H9 (cell line): ENCODE measurements around the gene FRMPD3. TPM values are rescaled to one million over a fixed set of nuclear protein-coding genes. Genes with fewer than 3 reads are reported as not detected.

Experiments
- DNase-seq: peaks from one replicate; pipeline ENCODE4 v3.0.0-alpha.2; 2017
- H2AFZ ChIP-seq: one replicate; pipeline ENCODE4 v1.6.1; 2013; ENCODE audit warnings: mild to moderate bottlenecking, low read length, control low read depth, moderate library complexity
- H2AK5ac ChIP-seq: 2 replicates; pipeline ENCODE4 v1.6.1; 2013; ENCODE audit warnings: low read length, control low read depth, mixed read lengths; ENCODE audit not compliant: insufficient read length
- H2BK120ac ChIP-seq: one replicate; pipeline ENCODE4 v1.6.1; 2013; ENCODE audit warnings: low read depth, mild to moderate bottlenecking, low read length, control low read depth, inconsistent platforms; ENCODE audit not compliant: poor library complexity, severe bottlenecking
- H2BK12ac ChIP-seq: 2 replicates; pipeline ENCODE4 v1.6.1; 2013; ENCODE audit warnings: low read length, control low read depth, mixed read lengths, low read depth; ENCODE audit not compliant: insufficient read length
- H2BK15ac ChIP-seq: 2 replicates; pipeline ENCODE4 v1.6.1; 2013; ENCODE audit warnings: low read depth, low read length, control low read depth
- H2BK20ac ChIP-seq: one replicate; pipeline ENCODE4 v1.6.1; 2013; ENCODE audit warnings: low read depth, mild to moderate bottlenecking, low read length, control low read depth, inconsistent platforms; ENCODE audit not compliant: poor library complexity, severe bottlenecking
- H2BK5ac ChIP-seq: 2 replicates; pipeline ENCODE4 v1.6.1; 2013; ENCODE audit warnings: low read length, control low read depth, mixed read lengths; ENCODE audit not compliant: insufficient read length
- H3K14ac ChIP-seq: 2 replicates; pipeline ENCODE4 v1.6.1; 2013; ENCODE audit warnings: low read length, control low read depth; ENCODE audit not compliant: insufficient read depth
- H3K18ac ChIP-seq: 2 replicates; pipeline ENCODE4 v1.6.1; 2013; ENCODE audit warnings: low read depth, mild to moderate bottlenecking, mixed read lengths, low read length, control low read depth; ENCODE audit not compliant: insufficient read length
- H3K23ac ChIP-seq: 2 replicates; pipeline ENCODE4 v1.6.1; 2013; ENCODE audit warnings: low read length, control low read depth, mixed read lengths, low read depth; ENCODE audit not compliant: insufficient read length
- H3K23me2 ChIP-seq: 2 replicates; pipeline ENCODE4 v1.6.1; 2013; ENCODE audit warnings: low read depth, mild to moderate bottlenecking, mixed read lengths, low read length, control low read depth; ENCODE audit not compliant: insufficient read length, poor library complexity, severe bottlenecking
- H3K27ac ChIP-seq: 2 replicates; pipeline ENCODE4 v1.5.1; 2013; ENCODE audit warnings: low read length, control low read depth, mixed read lengths, low read depth; ENCODE audit not compliant: insufficient read length
- H3K27me3 ChIP-seq: 2 replicates; pipeline ENCODE4 v1.6.1; 2013; ENCODE audit warnings: low read length, control low read depth, inconsistent platforms; ENCODE audit not compliant: insufficient read depth
- H3K4ac ChIP-seq: 2 replicates; pipeline ENCODE4 v1.6.1; 2013; ENCODE audit warnings: low read depth, mild to moderate bottlenecking, control low read depth, inconsistent platforms, low read length, moderate library complexity
- H3K4me1 ChIP-seq: 2 replicates; pipeline ENCODE4 v1.6.1; 2013; ENCODE audit warnings: low read length, control low read depth, inconsistent platforms; ENCODE audit not compliant: insufficient read depth
- H3K4me2 ChIP-seq: 2 replicates; pipeline ENCODE4 v1.6.1; 2013; ENCODE audit warnings: low read length, control low read depth, mixed read lengths; ENCODE audit not compliant: insufficient read length, insufficient read depth
- H3K56ac ChIP-seq: 2 replicates; pipeline ENCODE4 v1.6.1; 2013; ENCODE audit warnings: low read depth, mild to moderate bottlenecking, mixed read lengths, low read length, control low read depth; ENCODE audit not compliant: insufficient read length
- H3K79me1 ChIP-seq: 2 replicates; pipeline ENCODE4 v1.6.1; 2013; ENCODE audit warnings: low read depth, mild to moderate bottlenecking, moderate library complexity, low read length, control low read depth, inconsistent platforms; ENCODE audit not compliant: insufficient read depth, poor library complexity, severe bottlenecking
- H3K79me2 ChIP-seq: 2 replicates; pipeline ENCODE4 v1.6.1; 2013; ENCODE audit warnings: low read length, control low read depth, inconsistent platforms; ENCODE audit not compliant: insufficient read depth
- H3K9ac ChIP-seq: 2 replicates; pipeline ENCODE4 v1.6.1; 2013; ENCODE audit warnings: low read length, control low read depth, mixed read lengths; ENCODE audit not compliant: insufficient read length; ENCODE audit errors: extremely low read depth
- H3K9me3 ChIP-seq: one replicate; pipeline ENCODE4 v1.6.1; 2013; ENCODE audit warnings: low read depth, low read length, inconsistent platforms; ENCODE audit not compliant: control insufficient read depth
- H3T11ph ChIP-seq: one replicate; pipeline ENCODE4 v1.6.1; 2013; ENCODE audit warnings: mild to moderate bottlenecking, low read length, control low read depth, inconsistent platforms
- H4K20me1 ChIP-seq: one replicate; pipeline ENCODE4 v1.6.1; 2013; ENCODE audit not compliant: control insufficient read depth, insufficient read length, insufficient read depth
- H4K5ac ChIP-seq: 2 replicates; pipeline ENCODE4 v1.6.1; 2013; ENCODE audit warnings: low read depth, mild to moderate bottlenecking, mixed read lengths, low read length, control low read depth; ENCODE audit not compliant: insufficient read length
- H4K8ac ChIP-seq: replicated peaks from 2 replicates; pipeline ENCODE4 v1.6.1; 2013; ENCODE audit warnings: low read length, control low read depth, mixed read lengths, low read depth; ENCODE audit not compliant: insufficient read length
- H4K91ac ChIP-seq: 2 replicates; pipeline ENCODE4 v1.6.1; 2013; ENCODE audit warnings: low read depth, mild to moderate bottlenecking, moderate library complexity, mixed read lengths, low read length, control low read depth; ENCODE audit not compliant: insufficient read length
- H3K27ac Mint-ChIP-seq, 3 experiments: 2 replicates in 2 of 3; 3 replicates in 1 of 3; pipeline ENCODE4 v1.8.0; 2020 to 2021; ENCODE audit warnings: mixed read lengths in 3 of 3, mild to moderate bottlenecking in 1 of 3, moderate library complexity in 1 of 3
- H3K27me3 Mint-ChIP-seq: 2 replicates; pipeline ENCODE4 v1.8.0; 2021; ENCODE audit warnings: low read depth, mild to moderate bottlenecking, moderate library complexity, mixed read lengths
- H3K36me3 Mint-ChIP-seq, 3 experiments: 2 replicates in 2 of 3; 3 replicates in 1 of 3; pipeline ENCODE4 v1.8.0; 2020 to 2021; ENCODE audit warnings: low read depth in 3 of 3, mixed read lengths in 3 of 3; ENCODE audit not compliant: insufficient read depth in 1 of 3
- H3K4me1 Mint-ChIP-seq, 2 experiments: 2 replicates each; pipeline ENCODE4 v1.8.0; 2020; ENCODE audit warnings: mixed read lengths in 2 of 2
- H3K4me3 Mint-ChIP-seq, 2 experiments: 2 replicates in 1 of 2; 3 replicates in 1 of 2; pipeline ENCODE4 v1.8.0; 2020 to 2021; ENCODE audit warnings: mild to moderate bottlenecking in 2 of 2, mixed read lengths in 2 of 2, moderate library complexity in 1 of 2
- H3K9me3 Mint-ChIP-seq, 2 experiments: 2 replicates in 1 of 2; 3 replicates in 1 of 2; pipeline ENCODE4 v1.8.0; 2020; ENCODE audit warnings: mild to moderate bottlenecking in 2 of 2, mixed read lengths in 2 of 2, moderate library complexity in 1 of 2
- WGBS: extraction: QIAGEN DNeasy Blood & Tissue Kit; methylation state at CpG from one replicate; pipeline ENCODE4 v1.1.7; 2013; ENCODE audit warnings: missing lambda C conversion rate, low lambda C conversion rate, mixed read lengths; ENCODE audit not compliant: insufficient read length; ENCODE audit errors: extremely low coverage; 5-methylcytosine and 5-hydroxymethylcytosine counted together
- total RNA-seq: library from RNA; stranded (reverse); gene quantifications from 2 replicates; pipeline ENCODE4 v1.2.1, GENCODE V29; 2021
- TF ChIP-seq, protein P1 (sequence below): fragments of 200-600 bp; sonication (generic); conservative IDR thresholded peaks from 3 replicates; pipeline ENCODE4 v1.8.0; 2021; ENCODE audit warnings: antibody characterized with exemption, mild to moderate bottlenecking

The FRMPD3 gene
- total RNA-seq, 1 experiment from 2014 or later: 0.26 TPM

- Mint-ChIP-seq H3K9me3 (peaks cover 0 to 48% of the 10 kb centered on the region in 2 experiments; a peak in 2 of 5 replicates), H3K27ac (no peak overlapping the region), H3K4me3 (no peak overlapping the region), H3K36me3 (no peaks in the 10 kb centered on the region; a peak in 1 of 7 replicates), H3K4me1 (peaks cover under 1 to 3% of the 10 kb centered on the region in 2 experiments; a peak in 3 of 4 replicates), H3K27me3 (peaks cover 8% of the 10 kb centered on the region)
- no peak overlapping the region; the same call in 1 of the 2 replicates for H3K14ac ChIP-seq
- TF ChIP-seq, protein P1, sequence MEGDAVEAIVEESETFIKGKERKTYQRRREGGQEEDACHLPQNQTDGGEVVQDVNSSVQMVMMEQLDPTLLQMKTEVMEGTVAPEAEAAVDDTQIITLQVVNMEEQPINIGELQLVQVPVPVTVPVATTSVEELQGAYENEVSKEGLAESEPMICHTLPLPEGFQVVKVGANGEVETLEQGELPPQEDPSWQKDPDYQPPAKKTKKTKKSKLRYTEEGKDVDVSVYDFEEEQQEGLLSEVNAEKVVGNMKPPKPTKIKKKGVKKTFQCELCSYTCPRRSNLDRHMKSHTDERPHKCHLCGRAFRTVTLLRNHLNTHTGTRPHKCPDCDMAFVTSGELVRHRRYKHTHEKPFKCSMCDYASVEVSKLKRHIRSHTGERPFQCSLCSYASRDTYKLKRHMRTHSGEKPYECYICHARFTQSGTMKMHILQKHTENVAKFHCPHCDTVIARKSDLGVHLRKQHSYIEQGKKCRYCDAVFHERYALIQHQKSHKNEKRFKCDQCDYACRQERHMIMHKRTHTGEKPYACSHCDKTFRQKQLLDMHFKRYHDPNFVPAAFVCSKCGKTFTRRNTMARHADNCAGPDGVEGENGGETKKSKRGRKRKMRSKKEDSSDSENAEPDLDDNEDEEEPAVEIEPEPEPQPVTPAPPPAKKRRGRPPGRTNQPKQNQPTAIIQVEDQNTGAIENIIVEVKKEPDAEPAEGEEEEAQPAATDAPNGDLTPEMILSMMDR: no peak
- H3K23ac ChIP-seq: no peak overlapping the region
- no peak overlapping the region for H4K8ac ChIP-seq
- no peak overlapping the region for H3T11ph ChIP-seq
- H2BK120ac ChIP-seq: no peak overlapping the region
- no peak overlapping the region for H2BK12ac ChIP-seq
- no peak overlapping the region for H3K9ac ChIP-seq
- H2AFZ ChIP-seq: no peak overlapping the region
- H3K18ac ChIP-seq: no peak overlapping the region
- no peak overlapping the region for H4K91ac ChIP-seq
- no peak overlapping the region for H3K4ac ChIP-seq
- no peak overlapping the region for H2BK15ac ChIP-seq
- H2AK5ac ChIP-seq: no peak overlapping the region
- no CpG with 5 or more reads among the region's 3 CpGs for WGBS
- no peak overlapping the region for H3K56ac ChIP-seq
- no peaks in the 10 kb centered on the region for H3K23me2 ChIP-seq
- H3K9me3 ChIP-seq: no peaks in the 10 kb centered on the region
- DNase-seq: no peak
- H2BK5ac ChIP-seq: no peak overlapping the region
- H3K79me1 ChIP-seq: no peaks in the 10 kb centered on the region
- H3K4me2 ChIP-seq: no peak overlapping the region
- H2BK20ac ChIP-seq: no peak overlapping the region
- no peaks in the 10 kb centered on the region for H3K79me2 ChIP-seq
- no peak overlapping the region for H4K5ac ChIP-seq
- no peaks in the 10 kb centered on the region for H3K27me3 ChIP-seq
- H3K4me1 ChIP-seq: no peaks in the 10 kb centered on the region
- no peaks in the 10 kb centered on the region for H4K20me1 ChIP-seq
- H3K27ac ChIP-seq: no peak overlapping the region
These were observed 47.3 kb downstream of the FRMPD3 start for GRCh38 chrX:107496786-107497185.

Other genes starting within 250 kb of the FRMPD3 start
- gene NUP62CL, start 243.2 kb upstream of the FRMPD3 start, total RNA-seq: 3.9 and 4.3 TPM in 2 replicates
- gene DNAAF6, start 243.0 kb upstream of the FRMPD3 start, total RNA-seq: not detected in 2 replicates
- 90.5 and 91.3 TPM in 2 replicates for gene PRPS1, start 178.9 kb downstream of the FRMPD3 start, total RNA-seq